Cardiac muscle cell (in vitro differentiated cells and primary cell): Measurements from ENCODE around the gene SYPL1. TPM values are rescaled to one million over a fixed set of nuclear protein-coding genes. Genes with fewer than 3 reads are reported as not detected.

Source experiments
- DNase-seq, 2 donors: peaks; one replicate each; pipeline versions ENCODE4 v3.0.0 to v3.0.0-alpha.2; 2010 to 2017; ENCODE audit warnings: low read depth in 1 of 2, low spot score in 1 of 2
- H3K27ac ChIP-seq: fragments of 200-600 bp; sonication (generic); 2 replicates; pipeline ENCODE4 v1.5.1; 2016
- H3K27me3 ChIP-seq: fragments of 200-600 bp; sonication (generic); 2 replicates; pipeline ENCODE4 v1.6.0; 2016; ENCODE audit warnings: control low read depth
- H3K36me3 ChIP-seq: fragments of 200-600 bp; sonication (generic); 2 replicates; pipeline ENCODE4 v1.5.1; 2016; ENCODE audit warnings: control low read depth
- H3K4me1 ChIP-seq: fragments of 200-600 bp; sonication (generic); 2 replicates; pipeline ENCODE4 v1.8.1; 2017; ENCODE audit warnings: low read depth, mild to moderate bottlenecking, mixed run types
- H3K4me3 ChIP-seq: fragments of 200-600 bp; sonication (generic); 2 replicates; pipeline ENCODE4 v1.5.1; 2016; ENCODE audit warnings: mild to moderate bottlenecking
- H3K9me3 ChIP-seq: fragments of 200-600 bp; sonication (generic); 2 replicates; pipeline ENCODE4 v1.5.1; 2017; ENCODE audit warnings: low read depth, mild to moderate bottlenecking, control low read depth
- polyA plus RNA-seq: library from polyadenylated mRNA; unstranded; fragments of >200 nt; fragmentation: Nextera tagmentation; extraction: Ambion mirVana; gene quantifications from 2 replicates; pipeline ENCODE4 v1.2.1, GENCODE V29; 2016
- total RNA-seq: library from RNA; depleted of rRNA; stranded (reverse); fragments of >200 nt; gene quantifications from 2 replicates; pipeline ENCODE4 v1.2.3, GENCODE V29; 2016
- TF ChIP-seq, protein P1 (sequence below): IDR thresholded peaks from 2 replicates; pipeline ENCODE4 v1.5.1; 2012; ENCODE audit warnings: low read depth, mild to moderate bottlenecking, low read length

SYPL1 gene
- total and polyA plus RNA-seq, 2 experiments from 2014 or later = 37.8 to 80.9 TPM

GRCh38 chr7:106119719-106120118, 7.6 kb upstream of the SYPL1 start:
- H3K9me3 ChIP-seq = no peaks in the 10 kb centered on the region
- H3K4me3 ChIP-seq = no peak overlapping the region
- no peaks in the 10 kb centered on the region for H3K36me3 ChIP-seq
- no peak for DNase-seq
- TF ChIP-seq, protein P1, sequence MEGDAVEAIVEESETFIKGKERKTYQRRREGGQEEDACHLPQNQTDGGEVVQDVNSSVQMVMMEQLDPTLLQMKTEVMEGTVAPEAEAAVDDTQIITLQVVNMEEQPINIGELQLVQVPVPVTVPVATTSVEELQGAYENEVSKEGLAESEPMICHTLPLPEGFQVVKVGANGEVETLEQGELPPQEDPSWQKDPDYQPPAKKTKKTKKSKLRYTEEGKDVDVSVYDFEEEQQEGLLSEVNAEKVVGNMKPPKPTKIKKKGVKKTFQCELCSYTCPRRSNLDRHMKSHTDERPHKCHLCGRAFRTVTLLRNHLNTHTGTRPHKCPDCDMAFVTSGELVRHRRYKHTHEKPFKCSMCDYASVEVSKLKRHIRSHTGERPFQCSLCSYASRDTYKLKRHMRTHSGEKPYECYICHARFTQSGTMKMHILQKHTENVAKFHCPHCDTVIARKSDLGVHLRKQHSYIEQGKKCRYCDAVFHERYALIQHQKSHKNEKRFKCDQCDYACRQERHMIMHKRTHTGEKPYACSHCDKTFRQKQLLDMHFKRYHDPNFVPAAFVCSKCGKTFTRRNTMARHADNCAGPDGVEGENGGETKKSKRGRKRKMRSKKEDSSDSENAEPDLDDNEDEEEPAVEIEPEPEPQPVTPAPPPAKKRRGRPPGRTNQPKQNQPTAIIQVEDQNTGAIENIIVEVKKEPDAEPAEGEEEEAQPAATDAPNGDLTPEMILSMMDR = no peak
- H3K27me3 ChIP-seq = no peaks in the 10 kb centered on the region
- H3K27ac ChIP-seq = no peak overlapping the region
- H3K4me1 ChIP-seq = peaks cover 16% of the 10 kb centered on the region

- no peak overlapping the region for H3K4me3 ChIP-seq
- H3K4me1 ChIP-seq = peaks cover 16% of the 10 kb centered on the region
- no peak for DNase-seq
- TF ChIP-seq, protein P1 = no peak
- H3K27ac ChIP-seq = peak overlapping the region; percentile 17
- no peaks in the 10 kb centered on the region for H3K9me3 ChIP-seq
- H3K27me3 ChIP-seq = no peaks in the 10 kb centered on the region
- H3K36me3 ChIP-seq = no peaks in the 10 kb centered on the region
These were observed 5.9 kb upstream of the SYPL1 start for GRCh38 chr7:106117786-106118544.

DNA sequence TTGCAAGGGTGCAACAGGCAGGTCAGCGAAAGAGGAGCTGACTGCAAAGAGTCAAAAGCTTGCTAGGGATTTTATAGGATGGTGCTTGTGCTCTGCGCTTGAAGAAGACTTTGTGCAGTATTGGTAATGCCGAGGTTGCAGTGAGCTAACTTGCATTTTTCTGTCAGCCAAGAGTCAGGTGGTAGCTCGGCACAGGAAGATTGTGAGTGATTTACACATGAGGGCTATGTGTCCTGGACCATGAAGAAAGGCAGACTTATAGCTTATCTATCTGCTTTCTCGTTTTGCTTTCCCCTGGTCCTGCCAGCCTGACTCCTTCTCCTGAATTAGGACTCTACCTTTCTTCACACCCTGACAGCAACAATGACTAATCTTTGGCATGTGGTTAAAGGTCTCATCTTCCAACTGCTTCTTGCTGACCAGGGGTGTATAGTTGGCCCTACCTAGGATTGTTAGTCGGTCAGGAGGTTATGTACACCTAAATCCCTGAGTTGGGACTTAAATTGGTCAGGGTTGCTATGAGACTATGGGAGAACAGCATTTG, 4.1 kb upstream of the SYPL1 start:
- DNase-seq = no peak

DNA sequence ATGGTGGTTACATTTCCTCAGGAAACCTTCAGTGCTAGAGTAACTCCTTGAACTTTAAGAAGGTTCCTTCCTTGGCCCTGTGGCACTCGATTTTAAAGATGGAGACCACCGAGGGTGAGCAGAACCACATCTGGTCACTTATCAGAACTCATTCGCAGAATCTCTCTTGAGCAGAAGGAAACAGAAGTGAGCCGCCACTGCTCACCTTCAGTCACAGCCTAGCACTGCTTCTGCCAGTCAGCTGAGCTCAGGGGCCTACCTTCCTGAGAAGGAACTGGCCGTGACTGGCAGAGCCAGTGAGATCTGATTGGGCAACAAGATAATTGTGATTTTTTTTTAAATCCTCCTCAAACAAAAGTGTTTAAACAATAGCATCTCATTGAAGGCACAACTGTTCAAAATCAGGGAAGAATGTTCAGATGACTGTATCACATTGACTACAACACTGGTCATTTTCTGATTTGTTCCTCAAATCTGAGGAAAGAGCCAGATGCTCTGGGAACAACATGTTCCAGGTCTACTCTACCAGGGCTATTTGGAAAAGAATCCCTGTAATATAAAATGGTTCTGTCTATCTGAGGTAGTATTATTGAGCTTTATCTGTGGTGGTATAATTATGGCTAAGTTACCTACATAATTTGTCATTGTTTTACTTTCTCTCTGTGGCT, 2.7 kb upstream of the SYPL1 start:
- H3K27me3 ChIP-seq = no peaks in the 10 kb centered on the region
- no peaks in the 10 kb centered on the region for H3K36me3 ChIP-seq
- H3K9me3 ChIP-seq = no peaks in the 10 kb centered on the region
- TF ChIP-seq, protein P1 = no peak
- DNase-seq = no peak
- peaks cover 24% of the 10 kb centered on the region for H3K4me1 ChIP-seq
- H3K4me3 ChIP-seq = no peak overlapping the region
- H3K27ac ChIP-seq = no peak overlapping the region

More for the DNA sequence above, 4.1 kb upstream of the SYPL1 start:
- Histone ChIP-seq H3K4me1 (peaks cover 16% of the 10 kb centered on the region), H3K36me3 (no peaks in the 10 kb centered on the region), H3K9me3 (no peaks in the 10 kb centered on the region), H3K27ac (no peak overlapping the region), H3K4me3 (no peak overlapping the region), H3K27me3 (no peaks in the 10 kb centered on the region)
- TF ChIP-seq, protein P1 = no peak

DNA sequence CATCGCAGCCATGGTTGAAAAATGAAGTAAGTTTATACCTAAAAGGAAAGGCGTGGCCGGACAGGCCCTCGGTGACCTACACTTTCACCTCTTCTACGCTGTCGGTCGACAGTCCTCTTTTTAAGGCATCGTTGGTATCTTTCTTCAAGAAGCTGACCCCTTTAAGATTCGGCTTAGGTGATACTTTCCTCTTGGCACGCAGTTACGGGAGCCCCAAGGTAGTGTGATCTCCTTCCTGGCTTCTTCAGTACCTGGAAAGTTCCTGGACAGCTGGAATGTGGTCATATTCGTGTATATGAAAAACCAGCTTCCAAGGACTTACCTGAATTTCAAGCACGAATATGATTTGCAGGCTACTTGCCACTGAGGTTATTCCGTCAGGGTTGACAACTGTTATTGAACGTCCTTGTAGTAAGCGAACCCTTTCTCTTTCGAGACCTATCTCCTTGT, 885 bp upstream of the SYPL1 start:
- TF ChIP-seq, protein P1 = no peak
- Histone ChIP-seq H3K27ac (peak overlapping the region; percentile 96), H3K27me3 (no peaks in the 10 kb centered on the region), H3K36me3 (no peaks in the 10 kb centered on the region), H3K4me1 (peaks cover 24% of the 10 kb centered on the region), H3K9me3 (no peaks in the 10 kb centered on the region), H3K4me3 (peak overlapping the region; percentile 62)
- DNase-seq = no peak
